ENCODE data around the gene ETNK2.

ETNK2 gene

DNA sequence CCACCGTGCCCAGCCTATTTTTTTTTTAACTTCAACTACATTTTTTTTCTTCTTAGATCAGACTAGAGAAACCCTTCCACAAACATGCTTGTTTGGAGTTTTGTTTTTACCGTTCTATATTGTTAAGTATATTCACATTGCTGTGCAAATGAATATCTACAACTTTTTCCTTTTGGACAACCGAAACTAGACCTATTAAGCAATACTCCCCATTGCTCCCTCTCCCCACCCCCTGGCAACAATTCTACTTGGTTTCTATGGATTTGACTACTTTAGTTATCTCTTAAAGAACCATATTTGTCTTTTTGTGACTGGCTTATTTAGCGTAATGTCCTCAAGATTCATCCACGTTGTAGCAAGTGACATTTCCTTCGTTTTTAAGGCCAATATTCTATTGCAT, 19.1 kb downstream of the ETNK2 start:
- no peak overlapping the region for H3K4me3 ChIP-seq (ENCODE audit: low read depth, low read length)
- TF ChIP-seq, protein P1, sequence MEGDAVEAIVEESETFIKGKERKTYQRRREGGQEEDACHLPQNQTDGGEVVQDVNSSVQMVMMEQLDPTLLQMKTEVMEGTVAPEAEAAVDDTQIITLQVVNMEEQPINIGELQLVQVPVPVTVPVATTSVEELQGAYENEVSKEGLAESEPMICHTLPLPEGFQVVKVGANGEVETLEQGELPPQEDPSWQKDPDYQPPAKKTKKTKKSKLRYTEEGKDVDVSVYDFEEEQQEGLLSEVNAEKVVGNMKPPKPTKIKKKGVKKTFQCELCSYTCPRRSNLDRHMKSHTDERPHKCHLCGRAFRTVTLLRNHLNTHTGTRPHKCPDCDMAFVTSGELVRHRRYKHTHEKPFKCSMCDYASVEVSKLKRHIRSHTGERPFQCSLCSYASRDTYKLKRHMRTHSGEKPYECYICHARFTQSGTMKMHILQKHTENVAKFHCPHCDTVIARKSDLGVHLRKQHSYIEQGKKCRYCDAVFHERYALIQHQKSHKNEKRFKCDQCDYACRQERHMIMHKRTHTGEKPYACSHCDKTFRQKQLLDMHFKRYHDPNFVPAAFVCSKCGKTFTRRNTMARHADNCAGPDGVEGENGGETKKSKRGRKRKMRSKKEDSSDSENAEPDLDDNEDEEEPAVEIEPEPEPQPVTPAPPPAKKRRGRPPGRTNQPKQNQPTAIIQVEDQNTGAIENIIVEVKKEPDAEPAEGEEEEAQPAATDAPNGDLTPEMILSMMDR (IDR thresholded peaks at IDR 0.05; ENCODE audit: insufficient read depth, low read depth, low read length, missing control alignments) = no peak

DNA sequence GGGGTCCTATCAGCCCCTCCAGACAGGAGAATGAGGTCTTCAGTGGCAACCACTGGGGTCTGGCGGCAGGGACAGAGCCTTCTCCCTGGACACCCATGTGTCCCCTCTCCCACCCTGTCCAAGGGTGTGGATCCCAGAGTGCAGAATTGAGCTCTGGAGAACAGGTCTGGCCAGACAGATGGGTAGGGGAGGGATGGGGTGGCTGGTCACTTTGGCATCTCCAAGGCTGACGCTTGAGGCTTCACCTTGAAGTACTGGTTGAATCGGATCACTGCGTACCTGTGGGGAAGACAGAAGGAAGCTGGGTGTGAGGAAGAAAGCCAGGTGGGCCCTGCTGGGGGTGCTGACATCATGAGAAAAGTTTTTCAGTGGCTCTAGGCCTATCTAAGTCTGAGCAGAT, 19.9 kb downstream of the ETNK2 start:
- H3K4me3 ChIP-seq (ENCODE audit: low read depth, low read length) = no peak overlapping the region
- no peak for DNase-seq (ENCODE audit: low read depth)
- TF ChIP-seq, protein P1 (IDR thresholded peaks at IDR 0.05; ENCODE audit: insufficient read depth, low read depth, low read length, missing control alignments) = no peak

More for the DNA sequence above, 19.1 kb downstream of the ETNK2 start:
- no peak for DNase-seq (ENCODE audit: low read depth)

DNA sequence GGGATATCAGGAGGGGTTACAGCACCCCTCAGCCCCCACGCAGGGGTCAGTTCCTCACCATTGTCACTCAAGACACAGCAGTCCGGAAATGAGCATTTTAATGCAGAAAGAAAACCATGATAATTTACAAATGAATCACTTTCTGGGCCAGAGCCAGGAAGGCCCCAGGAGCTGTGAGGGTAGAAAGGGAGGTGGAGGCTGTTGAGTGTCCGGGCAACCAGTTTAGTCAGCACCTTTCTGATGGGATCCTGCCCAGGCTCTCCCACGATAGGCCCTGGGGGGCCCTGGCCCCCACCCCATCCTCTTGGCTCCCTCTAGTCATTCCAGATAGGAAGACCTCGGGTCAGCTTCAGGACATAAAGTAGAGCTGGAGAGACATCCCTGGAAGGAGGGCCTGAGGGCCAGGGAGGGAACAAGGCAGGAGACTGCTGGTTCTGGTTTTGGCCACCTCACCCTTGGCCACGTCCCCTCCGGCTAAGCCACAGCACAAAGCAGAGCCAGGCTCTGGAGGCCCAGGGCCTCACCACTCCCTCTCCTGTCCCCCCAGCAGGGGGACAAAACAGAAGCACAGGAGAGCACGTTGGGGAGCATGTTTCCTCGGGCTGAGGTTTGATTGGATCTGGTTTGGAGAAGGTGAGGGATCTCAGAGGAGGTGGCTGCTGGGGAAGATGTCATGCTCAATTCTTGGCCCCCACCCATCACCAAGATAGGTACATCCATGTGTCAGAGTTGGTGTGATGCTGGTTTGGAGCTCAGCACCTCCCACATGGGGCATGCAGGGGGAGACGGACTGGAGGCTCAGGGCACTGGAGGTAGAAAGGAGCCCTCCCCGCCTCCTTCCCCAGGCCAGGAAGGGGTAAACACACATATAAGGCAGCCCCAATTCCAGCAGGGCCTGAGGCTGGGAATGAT, 20.6 kb downstream of the ETNK2 start:
- no peak for DNase-seq (ENCODE audit: low read depth)

DNA sequence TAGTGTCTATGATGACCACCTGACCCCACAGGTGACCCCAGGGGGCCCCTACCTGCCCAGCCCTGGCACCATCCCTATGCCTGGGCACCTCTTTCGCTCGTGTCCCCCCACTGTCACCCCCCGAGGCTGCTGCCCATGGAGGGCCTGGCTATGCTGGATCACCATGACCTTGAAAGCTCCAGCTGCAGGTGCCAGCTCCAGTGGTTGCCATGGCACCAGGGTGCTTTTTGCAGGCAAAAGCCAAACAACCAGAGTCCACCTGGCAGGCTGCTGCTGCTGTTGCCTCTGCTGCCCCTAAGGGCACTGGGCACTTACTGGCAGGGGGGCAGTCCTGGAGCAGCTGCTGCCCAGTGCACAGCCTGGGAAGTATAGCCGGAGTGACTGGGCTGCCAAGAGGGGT, 21.7 kb downstream of the ETNK2 start:
- no peak for DNase-seq (ENCODE audit: low read depth)
- no peak overlapping the region for H3K4me3 ChIP-seq (ENCODE audit: low read depth, low read length)
- TF ChIP-seq, protein P1 (IDR thresholded peaks at IDR 0.05; ENCODE audit: insufficient read depth, low read depth, low read length, missing control alignments) = no peak

More for the DNA sequence above, 20.6 kb downstream of the ETNK2 start:
- no peak overlapping the region for H3K4me3 ChIP-seq (ENCODE audit: low read depth, low read length)
- TF ChIP-seq, protein P1 (IDR thresholded peaks at IDR 0.05; ENCODE audit: insufficient read depth, low read depth, low read length, missing control alignments) = no peak

DNA sequence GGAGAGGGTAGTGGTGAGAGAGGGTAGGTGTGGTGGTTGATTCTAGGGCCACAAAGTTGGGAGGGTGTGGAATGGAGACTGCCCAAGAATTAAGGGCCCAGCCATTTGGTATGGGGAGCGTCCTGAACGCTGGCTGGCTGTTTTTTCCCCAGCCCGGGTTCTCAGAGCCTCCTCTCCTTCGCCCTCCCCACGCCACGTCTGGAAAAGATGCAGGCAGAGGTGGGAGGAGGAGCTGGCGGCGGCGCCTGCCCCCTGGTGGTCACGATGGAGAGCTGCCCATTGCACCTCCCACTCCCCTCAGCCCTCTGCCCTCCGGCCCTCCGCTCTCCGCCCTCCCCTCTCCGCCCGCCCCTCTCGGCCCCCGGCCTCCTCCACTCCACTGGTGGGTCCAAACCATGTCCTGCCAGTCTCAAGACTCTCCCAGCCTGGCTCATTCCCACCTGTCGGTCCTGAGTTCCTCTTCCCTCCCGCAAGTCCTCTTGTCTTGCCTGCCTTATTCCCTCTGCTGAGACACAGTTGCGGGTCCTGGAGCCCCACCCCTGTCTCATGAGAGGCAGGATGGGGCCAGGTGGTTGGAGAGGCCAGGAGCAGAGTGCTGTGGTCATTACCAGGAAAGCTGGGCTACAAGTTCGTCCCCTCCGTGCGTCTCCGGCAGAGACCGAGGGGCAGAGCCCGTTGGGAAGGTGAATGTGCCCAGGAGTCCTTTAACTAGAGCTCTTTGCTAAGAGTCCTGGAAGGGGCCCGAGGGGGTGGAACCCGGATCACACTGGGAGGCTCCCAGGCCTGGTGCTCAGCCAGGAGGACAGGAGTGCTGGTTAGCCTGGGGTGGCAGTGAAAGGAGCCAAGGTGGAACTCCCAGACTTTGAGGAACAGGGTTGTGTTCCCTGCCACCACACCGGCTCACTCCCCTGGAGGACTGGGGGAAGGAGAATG, 22.6 kb downstream of the ETNK2 start:
- TF ChIP-seq, protein P1 (IDR thresholded peaks at IDR 0.05; ENCODE audit: insufficient read depth, low read depth, low read length, missing control alignments) = peak; percentile 89
- no peak overlapping the region for H3K4me3 ChIP-seq (ENCODE audit: low read depth, low read length)
- DNase-seq (ENCODE audit: low read depth) = peak; percentile 62

DNA sequence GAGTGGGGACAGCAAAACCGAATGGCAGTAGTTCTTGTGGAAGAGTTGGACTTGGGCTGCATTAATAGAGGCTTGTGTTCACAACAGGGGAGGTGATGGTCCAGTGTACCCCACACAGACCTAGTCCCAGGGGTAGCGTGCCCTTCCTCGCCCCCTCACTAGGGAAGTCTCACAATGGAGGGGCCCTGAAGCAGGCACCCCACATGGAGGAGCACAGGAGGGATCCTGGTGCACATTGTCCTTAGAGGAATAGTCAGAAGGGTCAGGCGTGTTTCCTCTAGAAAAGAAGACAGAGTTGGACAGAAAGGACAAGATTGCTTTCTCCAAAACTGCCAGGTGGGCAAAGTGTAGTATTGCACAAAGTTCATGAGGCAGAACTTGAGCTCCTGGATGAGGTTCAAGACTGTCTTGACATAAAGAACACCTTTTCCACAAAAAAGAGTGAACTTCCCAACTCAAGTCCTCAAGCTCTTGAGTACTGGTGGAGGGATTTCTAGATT, 23.3 kb downstream of the ETNK2 start:
- no peak overlapping the region for H3K4me3 ChIP-seq (ENCODE audit: low read depth, low read length)
- TF ChIP-seq, protein P1 (IDR thresholded peaks at IDR 0.05; ENCODE audit: insufficient read depth, low read depth, low read length, missing control alignments) = no peak
- no peak for DNase-seq (ENCODE audit: low read depth)
